ENCODE data around the gene TBC1D3B.
"Not testable (repeated sequence)": the region's sequence is repeated elsewhere in the genome, so short reads cannot be mapped to it uniquely, and the experiment has no call there.

Gene TBC1D3B

GRCh38 chr17:36196131-36196486 is 19.7 kb upstream of the TBC1D3B start:
- Histone ChIP-seq H2AFZ (ENCODE audit: low read depth) (no peak overlapping the region), H3K27ac (no peak overlapping the region), H4K20me1 (ENCODE audit: insufficient read depth) (no peaks in the 10 kb centered on the region), H3K9ac (no peak overlapping the region), H3K4me2 (no peak overlapping the region), H3K4me3 (IDR thresholded peaks at IDR 0.05; ENCODE audit: insufficient read depth, low read depth, low read length) (no peak overlapping the region), H3K27me3 (ENCODE audit: insufficient read depth, low read depth) (no peaks in the 10 kb centered on the region), H3K36me3 (ENCODE audit: insufficient read depth) (no peaks in the 10 kb centered on the region), H3K79me2 (ENCODE audit: insufficient read depth, low read depth) (no peaks in the 10 kb centered on the region), H3K4me1 (ENCODE audit: low read depth, poor library complexity, severe bottlenecking) (peaks cover 63% of the 10 kb centered on the region)
- no peak for TF ChIP-seq CTCF (conservative IDR thresholded peaks at IDR 0.05; ENCODE audit: low read depth, low read length)

GRCh38 chr17:36195434-36196130 is 19.1 kb upstream of the TBC1D3B start:
- Histone ChIP-seq H3K27ac (no peak overlapping the region), H3K4me1 (ENCODE audit: low read depth, poor library complexity, severe bottlenecking) (peaks cover 57% of the 10 kb centered on the region), H3K36me3 (ENCODE audit: insufficient read depth) (no peaks in the 10 kb centered on the region)

GRCh38 chr17:36194832-36195433 is 18.5 kb upstream of the TBC1D3B start:
- not testable (repeated sequence) for H3K4me3 ChIP-seq (IDR thresholded peaks at IDR 0.05; ENCODE audit: insufficient read depth, low read depth, low read length); H3K36me3 ChIP-seq (ENCODE audit: insufficient read depth); H3K27ac ChIP-seq; H3K27me3 ChIP-seq (ENCODE audit: insufficient read depth, low read depth); H2AFZ ChIP-seq (ENCODE audit: low read depth); H3K79me2 ChIP-seq (ENCODE audit: insufficient read depth, low read depth); H3K4me2 ChIP-seq; H4K20me1 ChIP-seq (ENCODE audit: insufficient read depth); H3K9ac ChIP-seq
- peaks cover 51% of the 10 kb centered on the region for H3K4me1 ChIP-seq (ENCODE audit: low read depth, poor library complexity, severe bottlenecking)

More at GRCh38 chr17:36195434-36196130, 19.1 kb upstream of the TBC1D3B start:
- Histone ChIP-seq H4K20me1 (ENCODE audit: insufficient read depth) (no peaks in the 10 kb centered on the region), H3K9ac (no peak overlapping the region), H3K27me3 (ENCODE audit: insufficient read depth, low read depth) (no peaks in the 10 kb centered on the region), H3K4me3 (IDR thresholded peaks at IDR 0.05; ENCODE audit: insufficient read depth, low read depth, low read length) (no peak overlapping the region), H3K4me2 (no peak overlapping the region), H2AFZ (ENCODE audit: low read depth) (no peak overlapping the region), H3K79me2 (ENCODE audit: insufficient read depth, low read depth) (no peaks in the 10 kb centered on the region)
- TF ChIP-seq CTCF (conservative IDR thresholded peaks at IDR 0.05; ENCODE audit: low read depth, low read length): no peak

GRCh38 chr17:36194147-36194831 is 17.9 kb upstream of the TBC1D3B start:
- H3K4me2 ChIP-seq: not testable (repeated sequence)

GRCh38 chr17:36193216-36193775 is 16.9 kb upstream of the TBC1D3B start:
- H3K4me1 ChIP-seq (ENCODE audit: low read depth, poor library complexity, severe bottlenecking): peaks cover 34% of the 10 kb centered on the region
- no peak for TF ChIP-seq CTCF (conservative IDR thresholded peaks at IDR 0.05; ENCODE audit: low read depth, low read length)
- H3K9ac ChIP-seq: no peak overlapping the region
- H4K20me1 ChIP-seq (ENCODE audit: insufficient read depth): no peaks in the 10 kb centered on the region
- H3K4me2 ChIP-seq: no peak overlapping the region
- no peak overlapping the region for H2AFZ ChIP-seq (ENCODE audit: low read depth)
- no peaks in the 10 kb centered on the region for H3K27me3 ChIP-seq (ENCODE audit: insufficient read depth, low read depth)
- H3K79me2 ChIP-seq (ENCODE audit: insufficient read depth, low read depth): no peaks in the 10 kb centered on the region
- H3K27ac ChIP-seq: no peak overlapping the region
- H3K4me3 ChIP-seq (IDR thresholded peaks at IDR 0.05; ENCODE audit: insufficient read depth, low read depth, low read length): no peak overlapping the region
- no peaks in the 10 kb centered on the region for H3K36me3 ChIP-seq (ENCODE audit: insufficient read depth)

More at GRCh38 chr17:36194147-36194831, 17.9 kb upstream of the TBC1D3B start:
- H4K20me1 ChIP-seq (ENCODE audit: insufficient read depth); H2AFZ ChIP-seq (ENCODE audit: low read depth); H3K27me3 ChIP-seq (ENCODE audit: insufficient read depth, low read depth); H3K79me2 ChIP-seq (ENCODE audit: insufficient read depth, low read depth); H3K36me3 ChIP-seq (ENCODE audit: insufficient read depth); H3K9ac ChIP-seq; H3K4me3 ChIP-seq (IDR thresholded peaks at IDR 0.05; ENCODE audit: insufficient read depth, low read depth, low read length); H3K27ac ChIP-seq: not testable (repeated sequence)
- H3K4me1 ChIP-seq (ENCODE audit: low read depth, poor library complexity, severe bottlenecking): peaks cover 44% of the 10 kb centered on the region

- H3K27ac ChIP-seq; H3K27me3 ChIP-seq (ENCODE audit: insufficient read depth, low read depth); H3K79me2 ChIP-seq (ENCODE audit: insufficient read depth, low read depth); H2AFZ ChIP-seq (ENCODE audit: low read depth); H3K4me2 ChIP-seq; H3K9ac ChIP-seq; H3K4me3 ChIP-seq (IDR thresholded peaks at IDR 0.05; ENCODE audit: insufficient read depth, low read depth, low read length); H3K36me3 ChIP-seq (ENCODE audit: insufficient read depth); H4K20me1 ChIP-seq (ENCODE audit: insufficient read depth): not testable (repeated sequence)
- peaks cover 15% of the 10 kb centered on the region for H3K4me1 ChIP-seq (ENCODE audit: low read depth, poor library complexity, severe bottlenecking)
Measured at GRCh38 chr17:36190549-36191330, 14.3 kb upstream of the TBC1D3B start.

GRCh38 chr17:36189993-36190392 is 13.6 kb upstream of the TBC1D3B start:
- not testable (repeated sequence) for H3K27me3 ChIP-seq (ENCODE audit: insufficient read depth, low read depth); H2AFZ ChIP-seq (ENCODE audit: low read depth); H4K20me1 ChIP-seq (ENCODE audit: insufficient read depth); H3K9ac ChIP-seq; H3K4me3 ChIP-seq (IDR thresholded peaks at IDR 0.05; ENCODE audit: insufficient read depth, low read depth, low read length); H3K4me2 ChIP-seq; H3K79me2 ChIP-seq (ENCODE audit: insufficient read depth, low read depth); H3K27ac ChIP-seq; H3K36me3 ChIP-seq (ENCODE audit: insufficient read depth)
- H3K4me1 ChIP-seq (ENCODE audit: low read depth, poor library complexity, severe bottlenecking): peaks cover 15% of the 10 kb centered on the region

Data from KMS-11 (cell line).